Testis (tissue), 3 donors: ENCODE data around the gene FOXD4L6. TPM values are rescaled to one million over a fixed set of nuclear protein-coding genes. Genes with fewer than 3 reads are reported as not detected.
A peak's percentile ranks its signal among the peaks of the same experiment; 100 is the strongest.
"Not testable (repeated sequence)": the region's sequence is repeated elsewhere in the genome, so short reads cannot be mapped to it uniquely, and the experiment has no call there.

Source experiments
- DNase-seq: peaks from one replicate; pipeline ENCODE4 v3.0.0-alpha.2; 2019
- H3K27ac ChIP-seq, 2 donors: fragments of 200-600 bp; sonication (generic); one replicate each; pipeline ENCODE4 v1.5.1; 2019
- H3K27me3 ChIP-seq: fragments of 200-600 bp; sonication (generic); one replicate; pipeline ENCODE4 v1.5.1; 2019
- H3K36me3 ChIP-seq: fragments of 200-600 bp; sonication (generic); one replicate; pipeline ENCODE4 v1.5.1; 2017; ENCODE audit warnings: low read depth; ENCODE audit errors: missing control alignments
- H3K4me1 ChIP-seq: fragments of 200-600 bp; sonication (generic); one replicate; pipeline ENCODE4 v1.5.1; 2019
- H3K4me3 ChIP-seq, 2 donors: fragments of 200-600 bp; sonication (generic); one replicate each; pipeline ENCODE4 v1.5.1; 2017 to 2019
- H3K9me3 ChIP-seq: fragments of 200-600 bp; sonication (generic); one replicate; pipeline ENCODE4 v1.5.1; 2017
- WGBS, 2 donors: methylation state at CpG; one replicate each; pipeline ENCODE4 v1.1.5; 2018; 5-methylcytosine and 5-hydroxymethylcytosine counted together
- intact Hi-C: fragments of 100-400 bp; cut with DNase I; formaldehyde crosslinking; loops from one replicate; pipeline ENCODE4 v1.15.1; 2023; ENCODE audit warnings: low total_unique reads
- polyA plus RNA-seq: library from polyadenylated mRNA; stranded (reverse); fragments of 350-450 nt; fragmentation: Illumina TruSeq; extraction: RNeasy Lipid Tissue Mini Kit (QIAGEN cat#74804); gene quantifications from one replicate; pipeline ENCODE4 v1.2.3, GENCODE V29; 2014; ENCODE audit warnings: low read depth, low replicate concordance; ENCODE audit not compliant: insufficient read depth
- total RNA-seq, 2 donors: library from RNA; depleted of rRNA; stranded (reverse); fragments of >200 nt; gene quantifications; one replicate each; pipeline ENCODE4 v1.2.3, GENCODE V29; 2016
- TF ChIP-seq, protein P1 (sequence below), 3 experiments: fragments of 450-650 bp in 2 of 3; fragments of 200-600 bp in 1 of 3; sonication (generic) in 1 of 3; IDR thresholded peaks; one replicate each; pipeline ENCODE4 v1.5.1; 2016 to 2019; ENCODE audit warnings: antibody characterized with exemption in 3 of 3, mild to moderate bottlenecking in 2 of 3, moderate library complexity in 1 of 3

FOXD4L6 gene
- total and polyA plus RNA-seq, 3 donors from 2014 or later, result not detected

DNA sequence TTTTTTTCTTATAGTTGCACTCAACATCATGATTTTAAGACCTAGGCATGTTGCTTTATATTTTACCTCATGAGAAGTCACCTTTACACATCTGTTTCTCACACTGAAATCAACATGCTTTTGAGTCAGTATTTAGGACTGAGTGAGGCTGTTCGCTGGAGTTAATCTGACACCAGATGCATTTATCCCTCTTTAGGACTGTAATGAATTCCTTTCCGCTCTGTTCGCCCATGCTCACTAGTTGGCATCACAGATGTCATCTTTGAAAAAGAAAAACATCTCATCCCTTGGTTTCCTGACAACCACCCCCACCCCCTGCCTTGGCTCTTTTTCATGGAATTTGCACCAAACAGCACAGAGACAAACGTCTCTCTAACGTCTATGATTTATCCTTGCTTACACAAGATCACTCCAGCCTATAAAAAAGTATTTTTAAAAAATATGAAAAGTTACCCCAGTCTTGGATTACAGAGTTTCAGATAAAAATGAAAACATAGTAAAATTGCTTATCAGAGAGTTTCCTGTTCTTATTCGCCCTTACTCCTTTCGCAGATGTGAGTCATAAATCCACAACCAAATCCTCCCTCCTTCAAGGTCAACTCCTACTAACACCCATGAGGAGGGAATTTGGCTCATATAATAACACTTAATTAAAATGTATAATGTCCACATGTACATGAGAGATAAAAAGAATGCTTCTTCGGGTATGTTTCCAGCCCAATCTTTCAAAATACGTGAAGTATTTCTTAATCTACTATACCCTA is 34.3 kb downstream of the FOXD4L6 start:
- H3K9me3 ChIP-seq, intact Hi-C loops, H3K4me3 ChIP-seq, H3K27ac ChIP-seq, H3K4me1 ChIP-seq, H3K36me3 ChIP-seq, DNase-seq, H3K27me3 ChIP-seq: not testable (repeated sequence)
- 30 to 50% methylated on average over 2 to 3 of the region's 9 CpGs for WGBS, 2 donors

- H3K4me3 ChIP-seq, H3K27me3 ChIP-seq, intact Hi-C loops, DNase-seq, H3K9me3 ChIP-seq, H3K4me1 ChIP-seq, H3K27ac ChIP-seq, H3K36me3 ChIP-seq: not testable (repeated sequence)
Observed at GRCh38 chr9:41090922-41091321, 37.6 kb downstream of the FOXD4L6 start.

- H3K36me3 ChIP-seq, H3K27me3 ChIP-seq, DNase-seq, H3K4me3 ChIP-seq, H3K4me1 ChIP-seq, H3K9me3 ChIP-seq, H3K27ac ChIP-seq, intact Hi-C loops: not testable (repeated sequence)
- WGBS, 2 donors, result 33 to 86% methylated on average over 1 of the region's 1 CpG
Observed at GRCh38 chr9:41090386-41090785, 38.1 kb downstream of the FOXD4L6 start.

DNA sequence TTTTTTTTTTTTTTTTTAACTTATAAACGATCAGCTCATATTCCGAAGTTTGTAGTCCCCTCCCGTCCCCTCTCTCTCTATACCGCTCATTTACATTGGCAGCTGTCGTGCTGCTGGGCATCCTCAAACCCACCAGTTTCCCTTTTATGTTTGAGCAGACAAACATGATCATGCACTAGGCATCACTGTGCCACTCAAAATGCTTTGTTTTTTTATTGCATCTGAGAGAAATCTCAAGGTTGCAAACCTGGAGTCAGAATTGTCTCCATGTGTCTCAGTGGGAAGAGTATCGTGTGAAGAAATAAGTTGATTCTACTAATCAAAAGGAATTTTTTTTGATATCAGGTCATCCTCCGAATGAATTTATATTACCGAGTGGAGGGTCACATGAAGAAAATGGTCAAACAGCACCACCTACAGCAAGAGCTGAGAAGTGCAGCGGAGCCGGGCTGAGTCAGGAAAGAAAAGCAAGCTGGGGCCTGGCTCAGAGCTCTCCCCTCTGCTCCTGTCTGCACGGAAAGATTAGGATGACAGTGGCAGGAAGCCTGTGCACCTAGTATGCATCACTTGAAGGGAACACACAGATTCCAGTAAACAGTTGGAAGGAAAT is 39.9 kb downstream of the FOXD4L6 start:
- H3K9me3 ChIP-seq, H3K36me3 ChIP-seq, intact Hi-C loops, H3K4me3 ChIP-seq, H3K4me1 ChIP-seq, H3K27ac ChIP-seq, H3K27me3 ChIP-seq, DNase-seq: not testable (repeated sequence)
- TF ChIP-seq, protein P1, sequence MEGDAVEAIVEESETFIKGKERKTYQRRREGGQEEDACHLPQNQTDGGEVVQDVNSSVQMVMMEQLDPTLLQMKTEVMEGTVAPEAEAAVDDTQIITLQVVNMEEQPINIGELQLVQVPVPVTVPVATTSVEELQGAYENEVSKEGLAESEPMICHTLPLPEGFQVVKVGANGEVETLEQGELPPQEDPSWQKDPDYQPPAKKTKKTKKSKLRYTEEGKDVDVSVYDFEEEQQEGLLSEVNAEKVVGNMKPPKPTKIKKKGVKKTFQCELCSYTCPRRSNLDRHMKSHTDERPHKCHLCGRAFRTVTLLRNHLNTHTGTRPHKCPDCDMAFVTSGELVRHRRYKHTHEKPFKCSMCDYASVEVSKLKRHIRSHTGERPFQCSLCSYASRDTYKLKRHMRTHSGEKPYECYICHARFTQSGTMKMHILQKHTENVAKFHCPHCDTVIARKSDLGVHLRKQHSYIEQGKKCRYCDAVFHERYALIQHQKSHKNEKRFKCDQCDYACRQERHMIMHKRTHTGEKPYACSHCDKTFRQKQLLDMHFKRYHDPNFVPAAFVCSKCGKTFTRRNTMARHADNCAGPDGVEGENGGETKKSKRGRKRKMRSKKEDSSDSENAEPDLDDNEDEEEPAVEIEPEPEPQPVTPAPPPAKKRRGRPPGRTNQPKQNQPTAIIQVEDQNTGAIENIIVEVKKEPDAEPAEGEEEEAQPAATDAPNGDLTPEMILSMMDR (IDR thresholded peaks at IDR 0.05), result peak in 1 of 3 experiments; percentile 36
- WGBS, 2 donors, result 9% methylated on average over 7 to 8 of the region's 11 CpGs

DNA sequence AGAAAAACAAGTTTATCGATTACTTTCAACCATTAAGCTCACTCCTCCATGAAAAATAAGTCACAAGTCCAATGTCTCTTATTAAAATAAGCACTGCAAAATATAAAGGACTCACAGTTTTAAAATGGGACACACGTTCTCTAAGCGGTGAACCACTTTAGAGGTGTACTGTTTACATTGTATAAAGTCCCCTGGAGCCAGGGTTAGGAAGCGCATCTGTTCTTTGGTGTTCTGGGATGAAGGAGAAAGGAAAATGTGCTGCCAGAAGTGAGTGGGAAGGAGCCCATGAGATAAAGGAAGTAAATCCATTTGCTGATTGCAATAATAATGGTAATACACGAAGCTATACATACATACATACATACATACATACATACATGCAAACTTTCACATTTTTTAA is 40.6 kb downstream of the FOXD4L6 start:
- H3K4me3 ChIP-seq, H3K27ac ChIP-seq, H3K9me3 ChIP-seq, H3K36me3 ChIP-seq, H3K27me3 ChIP-seq, H3K4me1 ChIP-seq, intact Hi-C loops, DNase-seq: not testable (repeated sequence)
- WGBS, 2 donors, result 50 to 54% methylated on average over 5 of the region's 5 CpGs

GRCh38 chr9:41087157-41087780 is 41.2 kb downstream of the FOXD4L6 start:
- intact Hi-C loops, H3K9me3 ChIP-seq, H3K27me3 ChIP-seq, H3K27ac ChIP-seq, DNase-seq, H3K4me3 ChIP-seq, H3K4me1 ChIP-seq, H3K36me3 ChIP-seq: not testable (repeated sequence)
- 41 to 48% methylated on average over 5 of the region's 5 CpGs for WGBS, 2 donors

GRCh38 chr9:41086685-41087084 is 41.8 kb downstream of the FOXD4L6 start:
- H3K27ac ChIP-seq, H3K9me3 ChIP-seq, intact Hi-C loops, H3K4me3 ChIP-seq, DNase-seq, H3K27me3 ChIP-seq, H3K4me1 ChIP-seq, H3K36me3 ChIP-seq: not testable (repeated sequence)
- WGBS, 2 donors, result 56 to 65% methylated on average over 1 of the region's 1 CpG

DNA sequence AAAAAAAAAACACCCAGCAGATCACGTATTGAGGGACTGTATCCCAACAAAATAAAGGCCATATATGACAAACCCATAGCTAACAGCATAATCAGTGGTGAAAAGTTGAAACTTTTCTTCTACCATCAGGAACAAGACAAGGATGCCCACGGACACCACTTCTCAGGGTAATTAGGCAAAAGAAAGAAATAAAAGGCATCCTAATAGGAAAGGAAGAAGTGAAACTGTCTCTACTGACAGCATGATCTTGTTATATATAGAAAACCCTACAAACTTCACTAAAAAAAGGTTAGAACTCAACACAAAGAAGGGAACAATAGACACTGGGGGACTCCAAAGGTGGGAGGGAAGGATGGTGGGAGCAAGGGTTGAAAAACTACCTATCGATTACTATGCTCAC is 42.3 kb downstream of the FOXD4L6 start:
- H3K9me3 ChIP-seq, H3K27ac ChIP-seq, H3K4me3 ChIP-seq, H3K36me3 ChIP-seq, DNase-seq, H3K4me1 ChIP-seq, intact Hi-C loops, H3K27me3 ChIP-seq: not testable (repeated sequence)
- 69 to 81% methylated on average over 3 of the region's 3 CpGs for WGBS, 2 donors

GRCh38 chr9:41082358-41082757 is 46.1 kb downstream of the FOXD4L6 start:
- 65 to 67% methylated on average over 4 of the region's 4 CpGs for WGBS, 2 donors

DNA sequence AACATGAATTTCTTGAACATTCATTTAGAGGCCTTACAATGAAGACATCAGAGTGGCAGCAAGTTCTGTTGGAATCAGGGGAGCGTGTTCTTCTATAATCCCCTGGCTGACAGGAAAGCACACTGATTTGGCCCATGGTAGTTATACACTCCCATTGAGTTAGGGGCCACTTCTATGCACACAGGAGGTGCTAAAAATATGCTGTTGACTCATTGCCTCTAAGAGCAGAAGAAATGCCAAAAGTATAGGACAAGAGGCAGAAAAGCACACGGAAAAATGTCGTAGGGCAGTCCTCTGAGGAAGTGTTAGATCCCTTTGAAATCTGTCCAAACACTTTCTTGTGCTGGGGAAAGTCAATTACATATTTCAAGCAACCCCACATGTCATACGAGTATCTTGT is 49.0 kb downstream of the FOXD4L6 start:
- H3K27ac ChIP-seq, H3K27me3 ChIP-seq, H3K9me3 ChIP-seq, H3K4me1 ChIP-seq, H3K36me3 ChIP-seq, H3K4me3 ChIP-seq, intact Hi-C loops, DNase-seq: not testable (repeated sequence)
- 76 to 87% methylated on average over 4 of the region's 4 CpGs for WGBS, 2 donors

More at GRCh38 chr9:41082358-41082757, 46.1 kb downstream of the FOXD4L6 start:
- H3K36me3 ChIP-seq, H3K4me1 ChIP-seq, DNase-seq, H3K4me3 ChIP-seq, H3K27ac ChIP-seq, H3K9me3 ChIP-seq, intact Hi-C loops, H3K27me3 ChIP-seq: not testable (repeated sequence)

DNA sequence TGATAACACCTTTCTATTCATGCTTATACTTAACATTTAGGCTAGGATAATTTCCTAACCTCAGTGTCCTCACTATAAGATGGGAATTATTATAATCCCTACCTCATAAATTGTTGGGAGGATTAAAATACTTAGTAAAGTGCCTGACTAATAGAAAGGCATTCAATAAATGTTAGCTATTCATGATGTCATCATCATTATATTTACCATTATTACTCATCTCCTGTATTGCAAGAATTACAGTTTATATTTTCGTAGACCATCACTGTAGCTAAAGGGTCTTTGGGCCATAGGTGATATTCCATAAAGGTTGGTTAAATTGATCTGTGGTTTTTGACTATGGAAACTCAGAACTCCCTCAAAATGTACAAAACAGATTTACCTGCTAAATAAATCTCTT is 50.9 kb downstream of the FOXD4L6 start:
- H3K27ac ChIP-seq, H3K4me3 ChIP-seq, H3K27me3 ChIP-seq, H3K4me1 ChIP-seq, H3K9me3 ChIP-seq, intact Hi-C loops, DNase-seq, H3K36me3 ChIP-seq: not testable (repeated sequence)
- WGBS, 2 donors, result 94 to 100% methylated on average over 1 of the region's 1 CpG
